ENCODE measurements around the gene CCDC61.

CCDC61 gene

GRCh38 chr19:46015687-46016425 is 20.6 kb downstream of the CCDC61 start:
- DNase-seq (ENCODE audit: low spot score): no peak

- peak; percentile 92 for DNase-seq (ENCODE audit: low spot score)
Observed at GRCh38 chr19:46016426-46017094, 21.3 kb downstream of the CCDC61 start.

GRCh38 chr19:46017095-46017429 is 21.8 kb downstream of the CCDC61 start:
- DNase-seq (ENCODE audit: low spot score): no peak

GRCh38 chr19:46017874-46018675 is 22.8 kb downstream of the CCDC61 start:
- no peak for DNase-seq (ENCODE audit: low spot score)

GRCh38 chr19:46018729-46019251 is 23.5 kb downstream of the CCDC61 start:
- DNase-seq (ENCODE audit: low spot score): no peak

- DNase-seq (ENCODE audit: low spot score): no peak
Observed at GRCh38 chr19:46019270-46019669, 24.0 kb downstream of the CCDC61 start.

GRCh38 chr19:46020819-46021125 is 25.5 kb downstream of the CCDC61 start:
- no peak for DNase-seq (ENCODE audit: low spot score)

- DNase-seq (ENCODE audit: low spot score): no peak
Observed at GRCh38 chr19:46021531-46022041, 26.3 kb downstream of the CCDC61 start.

GRCh38 chr19:46022061-46022430 is 26.8 kb downstream of the CCDC61 start:
- no peak for DNase-seq (ENCODE audit: low spot score)

GRCh38 chr19:46022431-46023310 is 27.4 kb downstream of the CCDC61 start, which contains the start of gene PGLYRP1:
TSS of gene PGLYRP1 (minus strand) at chr19:46023053. CDS start at chr19:46023021, 32 bp downstream.
- no peak for DNase-seq (ENCODE audit: low spot score)

GRCh38 chr19:46023311-46023779 is 28.1 kb downstream of the CCDC61 start:
- DNase-seq (ENCODE audit: low spot score): no peak

- no peak for DNase-seq (ENCODE audit: low spot score)
Observed at GRCh38 chr19:46025835-46026234, 30.6 kb downstream of the CCDC61 start.

- DNase-seq (ENCODE audit: low spot score): no peak
Observed at GRCh38 chr19:46030812-46031550, 35.7 kb downstream of the CCDC61 start.

GRCh38 chr19:46031781-46032596 is 36.7 kb downstream of the CCDC61 start:
- DNase-seq (ENCODE audit: low spot score): no peak

- no peak for DNase-seq (ENCODE audit: low spot score)
Observed at GRCh38 chr19:46032597-46033025, 37.3 kb downstream of the CCDC61 start.

GRCh38 chr19:46033401-46033800 is 38.1 kb downstream of the CCDC61 start:
- DNase-seq (ENCODE audit: low spot score): no peak

GRCh38 chr19:46035546-46035945 is 40.3 kb downstream of the CCDC61 start:
- DNase-seq (ENCODE audit: low spot score): no peak

GRCh38 chr19:46035986-46036743 is 40.9 kb downstream of the CCDC61 start:
- DNase-seq (ENCODE audit: low spot score): no peak

- DNase-seq (ENCODE audit: low spot score): no peak
Observed at GRCh38 chr19:46036744-46037128, 41.5 kb downstream of the CCDC61 start.
